ENCODE measurements around the gene PSME3.

DNA sequence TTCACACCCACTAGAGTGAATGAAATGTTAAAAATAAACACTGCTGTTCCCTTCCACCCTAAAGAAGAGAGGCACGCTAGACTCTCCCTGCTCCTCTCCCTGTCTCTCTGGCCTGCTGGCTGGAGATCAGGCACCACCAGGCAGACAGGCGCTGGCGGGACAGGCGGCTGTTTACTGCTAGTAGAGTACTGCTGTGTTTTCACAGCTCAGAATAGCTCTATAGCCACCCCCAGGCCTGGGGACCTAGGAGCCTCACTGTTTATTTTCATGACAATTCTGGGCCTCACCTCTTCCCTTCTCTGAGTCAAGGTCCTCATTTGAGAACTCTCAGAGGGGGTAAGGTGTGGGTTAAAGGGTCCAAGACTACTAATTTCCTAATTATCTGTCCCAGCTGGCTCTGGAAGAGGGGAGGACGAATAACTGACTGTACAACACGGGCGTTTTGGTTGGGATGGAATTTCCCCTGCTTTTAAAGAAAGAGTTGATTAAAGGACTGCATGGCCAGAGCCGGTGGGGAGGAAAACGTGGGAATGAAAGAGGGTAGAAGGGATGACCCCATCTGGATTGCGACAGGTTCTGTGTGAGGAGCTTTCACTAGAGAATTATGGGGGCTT lies 58.4 kb downstream of the PSME3 start:
- no peak for TF ChIP-seq CTCF (IDR thresholded peaks at IDR 0.05; ENCODE audit: borderline replicate concordance, extremely low read depth, low read length, poor library complexity, severe bottlenecking)
- TF ChIP-seq EZH2 (IDR thresholded peaks at IDR 0.05; ENCODE audit: borderline replicate concordance, low read depth, low read length, severe bottlenecking): no peak

All from DND-41 (cell line).